Activated CD4-positive, alpha-beta T cell treated with anti-CD3 and anti-CD28 coated beads, Interleukin-10, Interleukin-2, amounts not matched to agents 100 ng/mL and 50 ng/mL, durations not matched to agents 16 hours and 8 hours (primary cell): ENCODE data around the gene ACTL7A.

Experiments
- DNase-seq: peaks from one replicate; pipeline ENCODE4 v3.0.0-alpha.2; 2020

ACTL7A gene

DNA sequence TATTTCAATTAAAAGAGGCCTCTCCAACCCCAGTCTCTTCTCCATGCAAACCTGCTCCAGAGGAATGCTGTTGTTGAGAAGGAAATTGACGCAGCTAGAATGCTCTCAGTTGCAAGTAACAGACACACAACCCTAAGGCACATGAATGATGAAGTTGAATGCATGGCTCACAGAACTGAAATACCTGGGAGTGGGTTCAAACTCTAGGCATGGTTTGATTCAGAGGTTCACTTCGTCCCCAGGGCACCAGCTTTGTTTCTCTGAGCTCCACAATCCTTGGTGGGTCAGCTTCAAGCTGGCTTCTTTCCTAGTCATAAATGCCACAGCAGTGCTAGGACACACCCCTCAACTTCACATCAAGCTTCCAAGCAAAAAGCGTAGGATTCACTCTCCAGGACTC is 10.9 kb upstream of the ACTL7A start:
- DNase-seq: no peak

DNA sequence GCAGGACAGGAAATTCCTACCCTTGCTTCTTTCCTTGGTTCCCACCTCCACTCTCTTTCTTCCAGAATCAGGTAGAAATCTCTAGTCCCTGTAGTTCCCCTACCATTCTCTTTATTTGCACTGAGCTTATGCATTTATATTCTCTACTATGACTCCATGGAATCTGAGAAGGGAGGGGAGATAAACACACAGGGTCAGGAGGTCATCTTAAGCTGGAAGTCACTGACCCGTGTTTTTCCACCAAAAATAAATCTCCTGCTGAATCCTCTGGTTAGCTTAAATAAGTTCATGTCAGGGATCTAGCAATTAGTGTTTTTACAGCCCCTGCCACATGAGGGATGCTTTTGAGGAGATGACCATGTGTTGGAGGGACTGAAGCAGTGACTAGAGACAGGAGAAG is 10.0 kb upstream of the ACTL7A start:
- DNase-seq: no peak

DNA sequence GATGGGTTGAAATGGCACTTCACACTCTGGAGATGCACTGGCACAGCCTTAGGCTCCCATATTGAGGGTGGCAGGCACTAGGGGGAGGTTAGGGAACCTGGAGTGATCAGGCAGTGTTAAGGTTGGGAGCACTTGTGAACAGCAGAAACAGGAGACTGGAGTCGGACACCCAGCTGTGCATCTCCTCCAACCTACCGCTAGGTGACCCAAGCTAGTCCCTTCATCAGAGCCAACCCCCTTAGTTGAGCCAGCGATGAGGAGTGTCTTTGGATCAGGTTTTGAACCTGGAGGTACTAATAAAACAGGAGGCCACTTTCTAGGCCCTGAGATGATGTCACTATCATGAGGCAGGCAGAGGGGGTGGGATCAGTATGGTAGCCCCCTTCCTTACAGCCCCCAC is 8.0 kb upstream of the ACTL7A start:
- no peak for DNase-seq

DNA sequence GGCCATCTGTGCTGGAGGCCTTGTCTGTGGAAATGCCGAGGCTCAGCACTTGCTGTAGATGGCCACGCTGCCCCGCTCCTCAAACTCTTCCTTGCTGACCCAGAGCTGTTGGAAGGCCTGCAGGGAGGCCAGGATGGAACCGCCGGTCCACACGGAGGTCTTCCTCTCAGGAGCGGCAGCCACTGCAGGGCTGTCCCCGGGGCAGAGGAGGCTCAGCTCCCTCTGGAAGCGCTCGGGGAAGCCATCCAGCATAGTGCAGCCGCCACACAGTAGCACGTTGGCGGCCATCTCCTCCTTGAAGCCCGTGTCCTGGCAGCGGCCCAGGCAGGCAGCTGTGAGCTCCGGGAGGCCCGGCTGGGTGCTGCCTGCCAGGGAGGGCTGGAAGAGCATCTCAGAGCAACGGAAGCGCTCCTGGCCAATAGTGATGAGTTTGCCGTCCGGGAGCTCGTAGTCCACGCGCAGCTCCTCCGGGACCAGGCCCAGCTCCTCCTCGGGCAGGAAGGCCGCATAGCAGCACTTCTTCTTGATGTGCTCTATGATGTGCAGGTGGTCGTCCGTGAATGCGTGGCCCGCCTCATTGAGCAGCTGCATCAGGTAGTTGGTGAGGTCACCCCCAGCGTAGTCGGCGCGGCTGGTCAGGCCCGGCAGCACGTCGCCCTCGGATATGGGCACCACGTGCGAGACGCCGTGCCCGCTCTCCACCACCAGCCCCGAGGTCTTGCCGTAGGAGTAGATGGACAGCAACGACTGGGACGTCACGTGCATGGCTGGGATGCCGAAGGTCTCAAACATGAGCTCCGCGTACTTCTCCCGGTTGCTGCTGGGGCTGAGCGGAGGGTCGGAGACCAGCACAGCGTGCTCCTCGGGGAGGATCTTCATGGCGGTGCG is 7.2 kb upstream of the ACTL7A start:
- DNase-seq: no peak

DNA sequence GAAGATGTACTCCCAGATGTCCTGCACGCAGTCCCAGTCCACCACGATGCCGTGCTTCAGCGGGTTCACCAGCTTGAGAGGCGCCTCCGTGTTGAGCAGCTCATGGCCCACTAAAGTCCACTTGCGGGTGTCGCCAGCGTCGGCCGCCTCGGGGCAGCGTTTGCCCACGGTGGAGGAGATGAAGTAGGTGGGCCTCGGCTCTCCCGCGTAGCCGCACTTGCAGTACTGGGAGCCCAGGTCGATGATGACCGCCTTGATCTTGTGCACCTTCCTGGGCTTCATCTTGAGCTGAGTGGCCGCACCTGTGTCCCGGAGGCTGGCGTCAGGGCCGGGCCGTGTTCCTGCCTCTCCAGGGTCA is 6.6 kb upstream of the ACTL7A start:
- DNase-seq: no peak

DNA sequence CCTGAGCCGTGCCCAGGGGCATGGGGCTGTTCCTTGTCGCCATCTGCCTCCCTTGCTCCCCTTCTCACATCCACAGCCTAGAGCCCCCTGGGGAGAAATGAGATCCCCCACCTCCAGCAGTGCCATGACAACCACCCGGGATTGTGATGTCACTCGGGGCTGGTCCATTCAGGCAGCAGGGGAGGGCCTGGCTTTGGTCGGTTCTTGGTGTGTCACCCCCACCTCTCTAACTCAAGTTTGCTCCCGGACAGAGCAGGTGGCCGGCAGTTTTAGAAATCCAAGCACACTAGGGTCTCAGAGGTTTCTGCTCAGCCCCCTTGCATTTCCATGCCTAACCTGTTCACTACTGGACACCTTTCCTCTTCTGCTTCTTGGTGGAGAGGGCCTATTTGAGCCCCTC is 6.2 kb upstream of the ACTL7A start, which contains the start of gene ACTL7B:
ACTL7B (minus strand) TSS at position 99 of the 400 bp plus-strand sequence; CDS start at position 43, 56 bp downstream.
- DNase-seq: no peak

DNA sequence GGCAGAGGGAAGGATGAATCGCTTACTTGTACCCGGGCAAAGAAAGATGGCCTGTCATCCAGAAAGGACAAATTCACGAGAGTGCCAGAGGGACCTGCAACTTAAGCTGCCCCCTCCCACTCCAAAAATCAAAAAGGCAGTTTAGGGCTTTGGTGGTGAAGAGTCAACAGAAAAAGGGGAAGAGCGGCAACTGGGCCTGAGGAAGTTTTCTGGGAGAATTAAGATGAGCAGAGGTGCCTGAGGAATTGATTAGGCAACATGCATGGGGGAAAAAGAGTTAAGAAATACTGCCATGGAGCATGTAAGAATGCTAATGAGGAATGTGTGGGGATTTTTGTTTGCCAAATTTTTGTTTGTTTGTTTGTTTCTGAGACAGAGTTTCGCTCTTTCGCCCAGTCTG is 4.5 kb upstream of the ACTL7A start:
- DNase-seq: no peak

DNA sequence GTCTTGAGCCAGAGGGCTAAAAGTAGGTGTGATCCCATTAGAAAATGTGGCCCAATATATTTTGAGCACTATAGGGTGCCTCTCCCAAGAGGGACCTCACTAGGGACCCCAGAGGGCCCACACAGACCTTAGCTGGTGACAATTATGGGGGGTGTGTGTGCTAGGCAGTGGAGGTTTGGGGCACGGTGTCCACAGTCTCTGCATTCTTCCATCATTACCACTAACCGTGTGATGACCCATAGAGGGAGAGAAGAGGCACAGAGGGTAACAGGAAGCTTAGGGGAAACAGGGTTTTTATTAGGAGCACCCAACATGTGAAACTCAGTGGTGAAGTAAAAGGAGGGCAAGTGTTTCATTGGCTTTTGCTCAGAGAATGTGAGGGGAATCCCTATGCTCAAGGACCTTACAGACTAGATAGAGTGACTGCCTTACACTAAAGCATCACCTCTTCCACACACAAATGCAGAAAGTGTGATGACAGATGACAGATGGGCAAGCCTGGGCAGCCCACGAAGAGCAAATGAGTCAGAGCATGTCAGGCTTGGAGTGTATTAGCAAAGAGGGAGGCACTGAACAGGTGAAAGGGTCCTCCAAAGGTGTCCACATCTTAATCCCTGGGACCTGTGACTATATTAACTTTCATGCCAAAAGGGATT is 2.5 kb upstream of the ACTL7A start:
- DNase-seq: no peak

DNA sequence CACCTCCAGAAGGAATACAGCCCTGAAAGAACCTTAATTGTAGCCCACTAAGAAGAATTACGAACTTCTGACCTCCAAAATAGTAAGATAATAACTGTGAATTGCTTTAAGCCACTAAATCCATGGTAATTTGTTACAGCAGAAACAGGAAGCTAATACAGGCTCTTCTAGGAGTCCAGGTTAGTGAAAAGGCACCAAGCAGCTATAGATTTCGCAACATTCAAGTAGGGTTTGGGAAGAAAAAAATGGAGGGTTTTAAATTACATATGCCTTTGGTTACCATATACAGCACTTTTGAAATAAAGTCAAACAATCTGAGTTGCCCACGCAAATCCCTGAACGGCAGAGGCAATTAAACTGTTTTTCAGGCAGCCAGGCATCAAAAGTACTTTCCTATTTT is 1.7 kb upstream of the ACTL7A start:
- DNase-seq: no peak

DNA sequence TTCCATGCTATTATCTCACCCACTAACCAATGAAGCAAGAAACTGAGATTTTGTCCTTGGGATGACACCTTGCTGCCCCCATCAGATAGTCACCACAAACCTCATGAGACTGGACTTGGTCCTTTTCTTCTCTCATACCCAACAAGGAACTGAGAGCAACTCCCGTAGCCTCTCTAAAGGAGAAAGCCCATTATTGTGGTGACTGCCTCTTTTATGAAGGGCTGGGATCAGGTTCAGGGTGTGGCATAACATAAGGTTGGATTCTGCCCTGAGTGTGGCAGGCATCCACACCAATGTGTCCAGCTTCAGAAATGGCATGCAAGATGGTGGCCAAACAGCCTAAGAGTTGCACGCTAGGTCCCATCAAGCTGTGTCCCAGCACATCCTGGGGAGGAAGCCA is 1.3 kb upstream of the ACTL7A start:
- DNase-seq: no peak

DNA sequence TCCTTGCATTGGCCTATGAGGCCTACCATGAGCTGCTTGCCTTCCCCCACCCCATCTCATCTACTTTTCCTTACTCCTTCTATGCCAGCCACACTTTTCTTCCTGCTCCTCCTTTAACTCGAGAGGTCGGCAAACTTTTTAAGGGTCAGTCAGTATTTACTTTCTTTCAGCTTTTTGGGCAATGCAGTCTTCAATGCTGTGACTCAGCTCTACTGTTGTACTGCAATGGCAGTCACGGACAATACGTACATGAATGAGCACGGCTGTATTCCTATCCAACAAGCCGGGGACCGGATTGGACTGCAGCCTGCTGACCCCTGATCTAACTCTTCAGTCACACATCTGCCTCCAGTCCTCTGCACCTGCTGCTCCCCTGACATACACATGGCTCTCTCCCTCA is 602 bp upstream of the ACTL7A start:
- DNase-seq: no peak

DNA sequence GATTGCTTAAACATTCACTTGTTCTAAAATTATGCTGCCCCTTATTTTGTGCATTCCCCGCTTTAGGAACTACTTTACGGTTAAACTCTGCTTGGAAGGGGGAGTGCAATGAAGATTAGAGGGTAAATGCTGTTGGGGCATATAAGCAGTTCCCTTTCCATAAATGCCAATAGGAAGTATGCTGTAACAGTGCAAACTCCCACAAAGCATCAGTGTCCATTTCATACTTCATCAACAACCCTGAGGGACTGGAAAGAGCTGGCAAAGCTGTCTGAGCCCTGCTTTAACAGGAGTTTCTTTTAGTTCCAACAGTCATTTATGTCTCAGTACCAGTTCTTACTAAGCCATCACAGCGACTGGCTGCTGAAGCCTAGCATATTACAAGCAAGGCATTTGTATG is 1.8 kb downstream of the ACTL7A start:
- no peak for DNase-seq

DNA sequence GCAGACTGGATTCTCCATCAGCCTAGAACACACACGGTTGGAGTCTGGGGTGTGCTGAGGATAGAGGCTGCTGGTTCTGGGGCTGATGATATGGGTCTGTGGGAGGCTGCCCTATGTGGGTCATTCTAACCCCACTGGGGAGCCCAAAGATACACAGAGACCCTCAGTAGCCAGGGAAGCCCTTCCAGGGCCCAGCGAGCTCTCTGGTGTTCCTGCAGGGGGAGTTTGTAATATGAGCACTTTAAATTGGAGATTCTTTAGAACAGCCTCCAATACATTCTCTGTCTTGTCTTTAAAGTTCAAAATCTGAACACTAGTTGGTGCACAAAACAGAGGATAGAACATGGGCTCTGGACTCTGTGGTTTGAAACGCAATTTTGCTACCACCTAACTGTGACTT is 2.4 kb downstream of the ACTL7A start:
- no peak for DNase-seq

DNA sequence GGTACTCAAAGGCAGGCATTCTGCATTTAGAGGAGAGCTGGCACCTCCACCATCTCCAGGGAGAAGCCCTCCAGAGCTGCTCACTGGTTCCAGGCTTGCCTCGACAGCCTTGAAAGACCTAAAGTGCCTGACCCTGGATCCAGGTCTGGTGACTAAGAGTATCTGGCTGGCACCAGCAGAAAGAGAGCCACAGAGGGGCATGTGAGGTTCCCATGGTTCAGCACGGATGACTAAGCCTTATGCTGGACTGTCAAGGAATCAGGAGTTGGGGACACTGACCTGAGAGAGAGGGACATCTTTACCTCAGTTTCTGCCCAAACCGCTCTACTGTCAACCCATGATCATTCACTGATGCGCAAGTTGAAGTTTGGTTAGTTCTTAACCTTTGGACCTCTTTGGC is 3.0 kb downstream of the ACTL7A start:
- DNase-seq: no peak

DNA sequence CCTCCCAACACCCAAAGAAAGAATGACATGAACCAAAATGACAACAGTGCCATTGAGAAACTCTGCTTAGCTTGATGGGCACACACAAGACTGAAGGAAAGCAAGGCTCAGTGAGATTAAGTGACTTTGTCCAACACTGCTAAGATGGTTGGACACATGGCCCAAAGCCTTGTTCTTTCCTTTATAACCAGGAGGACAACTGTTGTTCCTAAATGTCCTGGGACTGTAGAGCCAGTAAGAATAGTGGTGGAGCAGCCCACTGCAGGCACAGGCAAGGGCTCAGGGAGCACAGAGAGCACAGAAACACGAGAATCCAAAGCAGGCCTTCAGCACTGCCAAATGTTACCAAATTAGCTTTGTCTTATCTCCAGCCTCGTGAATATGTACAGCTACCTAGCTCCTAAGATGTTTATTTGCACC is 3.9 kb downstream of the ACTL7A start:
- no peak for DNase-seq

DNA sequence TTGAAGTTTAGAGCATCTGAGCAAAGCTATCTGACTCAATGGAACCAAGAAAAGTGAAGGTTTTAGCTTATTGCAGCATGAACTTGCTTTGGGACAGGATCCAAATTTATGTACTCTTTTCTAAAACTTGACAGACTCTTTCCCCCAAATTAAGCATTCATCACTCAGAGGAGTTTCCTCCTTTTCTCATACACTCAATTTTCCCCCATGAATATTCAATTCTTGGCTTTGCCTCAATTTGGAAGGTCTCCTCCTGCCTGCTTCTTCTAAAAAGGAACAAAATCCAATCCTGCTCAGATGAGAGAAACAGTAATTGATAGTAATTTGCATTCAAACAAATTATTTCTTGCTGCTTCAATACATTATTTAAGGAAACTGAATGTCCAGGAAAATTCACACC is 5.0 kb downstream of the ACTL7A start:
- no peak for DNase-seq

DNA sequence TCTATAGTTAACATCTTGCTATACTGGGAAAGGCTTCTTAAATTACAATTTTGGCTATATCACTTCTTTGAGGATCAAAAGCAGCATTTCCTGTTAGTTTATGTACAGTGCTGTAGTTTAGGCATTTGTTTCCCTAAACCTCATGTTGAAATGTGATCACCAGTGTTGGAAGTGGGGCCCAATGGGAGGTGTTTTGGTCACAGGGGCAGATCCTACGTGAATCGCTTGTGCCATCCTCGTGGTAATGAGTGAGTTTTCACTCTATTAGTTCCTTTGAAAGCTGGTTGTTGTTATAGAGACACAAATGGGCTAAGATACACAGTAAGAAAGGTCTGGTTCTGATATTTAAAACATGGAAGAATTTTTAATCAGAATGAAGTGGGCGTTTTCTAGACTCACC is 5.8 kb downstream of the ACTL7A start:
- no peak for DNase-seq

DNA sequence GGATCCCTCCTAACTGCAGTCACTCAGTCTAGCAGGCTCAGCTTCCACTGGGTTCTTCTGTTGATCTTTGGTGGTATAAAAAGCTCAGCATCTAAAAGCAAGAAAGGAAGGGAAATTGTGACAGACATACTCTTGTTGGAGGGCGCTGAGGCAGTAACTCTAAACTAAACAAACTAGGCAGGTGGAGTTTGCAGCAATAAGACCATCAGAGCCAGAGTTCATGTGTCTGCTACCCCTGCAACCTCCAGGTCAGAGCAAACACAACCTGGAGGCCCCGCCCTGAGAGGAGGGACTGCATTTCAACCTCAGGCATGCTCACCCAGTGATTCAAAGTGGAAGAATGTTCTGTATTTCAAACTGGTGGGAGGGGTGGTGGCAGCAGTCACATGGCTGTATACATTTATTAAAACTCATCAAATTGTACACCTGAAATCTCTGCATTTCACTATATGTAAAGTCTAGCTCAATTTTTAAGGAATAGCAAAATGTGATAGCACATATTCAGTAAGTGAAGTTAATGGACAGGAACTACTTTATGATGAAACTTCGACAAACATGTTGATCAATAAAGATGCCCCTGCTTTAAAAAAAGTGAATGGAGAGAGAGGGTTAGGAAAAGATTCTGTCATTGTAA is 7.1 kb downstream of the ACTL7A start:
- DNase-seq: no peak

DNA sequence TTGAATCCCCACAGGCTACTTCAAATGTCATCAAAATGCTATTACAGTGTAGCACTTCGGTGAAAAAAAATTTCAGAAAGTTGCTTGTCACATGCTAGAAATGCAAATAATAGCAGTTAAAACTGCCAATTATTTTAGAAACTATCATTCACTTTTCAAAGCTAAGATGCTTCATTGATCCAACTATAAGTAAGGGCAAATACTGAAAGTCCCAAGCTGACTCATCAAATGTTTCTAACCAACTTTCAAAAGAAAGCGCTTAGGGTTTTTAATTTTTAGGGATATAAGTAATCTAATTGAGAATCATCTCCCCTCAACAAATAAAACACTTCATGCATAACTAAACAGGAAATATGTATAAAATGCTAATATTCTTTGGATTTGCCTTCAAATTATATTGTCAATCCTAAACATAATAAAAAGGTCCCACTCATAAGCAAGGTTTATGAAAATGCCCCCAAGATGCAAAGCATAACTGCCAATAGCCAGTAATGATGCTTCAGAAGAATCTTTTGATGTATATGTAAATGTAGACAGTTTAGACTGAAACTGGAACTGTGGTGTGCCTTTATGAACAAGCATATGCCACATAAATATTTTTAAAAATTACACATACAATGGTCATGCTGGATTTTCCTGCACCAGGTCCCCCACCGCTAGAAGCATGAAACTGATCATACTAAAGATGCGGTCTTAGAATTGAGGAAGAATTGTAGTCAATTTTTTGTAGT is 12.2 kb downstream of the ACTL7A start:
- DNase-seq: no peak

DNA sequence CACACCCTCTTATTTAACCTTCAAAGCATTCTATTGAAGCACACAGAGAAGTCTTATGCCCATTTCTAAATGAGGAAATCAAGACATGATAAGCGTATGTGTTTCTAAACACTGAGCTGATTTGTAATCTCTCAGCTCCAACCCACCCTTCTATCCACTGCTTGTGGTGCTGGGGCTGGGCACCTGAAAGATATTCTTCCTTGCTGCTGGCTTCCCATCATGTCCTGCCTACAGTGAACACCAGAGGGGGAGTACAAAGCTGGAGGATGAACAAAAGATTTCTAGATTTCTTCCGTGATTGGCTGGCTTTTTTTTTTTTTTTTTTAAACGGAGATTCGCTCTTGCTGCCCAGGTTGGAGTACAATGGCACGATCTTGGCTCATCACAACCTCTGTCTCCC is 14.4 kb downstream of the ACTL7A start:
- no peak for DNase-seq

DNA sequence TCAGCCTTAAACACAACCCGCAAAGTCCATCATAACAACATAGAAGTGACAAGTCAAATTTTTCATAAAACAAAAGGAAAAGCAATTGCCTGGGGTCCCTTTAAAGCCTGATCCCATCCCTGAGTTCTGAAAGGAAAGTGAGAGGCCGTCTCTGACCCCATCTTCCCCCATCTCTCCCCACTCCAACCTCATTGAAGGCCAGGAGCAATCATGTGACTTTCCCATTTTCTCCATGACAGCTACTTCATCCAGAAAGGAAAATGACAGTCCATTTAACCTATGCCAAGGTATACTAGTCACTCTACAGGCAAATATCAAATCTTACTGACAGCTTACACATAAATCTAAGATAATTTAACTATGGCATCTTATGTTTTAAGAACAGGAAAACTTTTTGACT is 15.5 kb downstream of the ACTL7A start:
- no peak for DNase-seq

DNA sequence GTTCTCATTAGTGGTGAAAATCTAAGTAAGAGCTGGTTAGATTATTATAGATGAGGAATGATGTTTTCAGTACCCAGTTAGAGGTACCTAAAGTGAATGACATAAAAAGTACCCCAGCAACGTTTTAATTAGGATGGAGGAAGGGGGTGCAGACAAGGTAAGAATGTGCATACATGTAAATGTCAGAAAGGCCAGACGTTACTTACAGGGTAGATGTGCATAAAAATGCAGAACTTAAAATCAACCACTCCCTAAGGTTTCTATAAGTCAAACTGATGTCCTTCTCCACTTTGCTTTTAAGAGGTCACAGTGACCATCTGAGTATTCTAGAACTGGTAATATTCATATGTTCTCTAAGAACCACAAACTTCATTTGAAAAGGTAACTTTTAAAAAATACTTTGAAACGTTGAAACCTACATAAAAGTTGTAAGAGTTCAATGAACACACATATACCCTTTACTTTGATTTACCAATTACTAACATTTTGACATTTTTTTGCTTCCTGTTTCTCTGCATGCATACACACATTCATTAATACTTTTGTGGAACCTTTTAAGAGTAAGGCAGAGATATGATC is 18.8 kb downstream of the ACTL7A start:
- no peak for DNase-seq
